Lung (tissue), 12 donors: ENCODE results near the gene RTN4IP1. TPM values are rescaled to one million over a fixed set of nuclear protein-coding genes. Genes with fewer than 3 reads are reported as not detected.

ENCODE experiments used
- ATAC-seq: fragments of 200-7000 bp; cut with Tn5 transposase; one replicate; pipeline ENCODE4 v1.9.1; 2020; ENCODE audit warnings: moderate number of reproducible peaks; ENCODE audit not compliant: insufficient read depth, low FRiP score
- DNase-seq, 3 donors: peaks; one replicate each; pipeline ENCODE4 v3.0.0-alpha.2; 2013 to 2017
- H3K27ac ChIP-seq, 2 donors: one replicate each; pipeline ENCODE4 v1.5.1; 2013; ENCODE audit warnings: mild to moderate bottlenecking in 2 of 2, moderate library complexity in 2 of 2, control low read depth in 1 of 2, inconsistent platforms in 1 of 2, low read depth in 1 of 2, low read length in 1 of 2
- H3K27me3 ChIP-seq, 3 donors: one replicate each; pipeline ENCODE4 v1.5.1; 2013; ENCODE audit warnings: low read length in 2 of 3; ENCODE audit not compliant: control insufficient read depth in 3 of 3, insufficient read depth in 3 of 3
- H3K36me3 ChIP-seq, 4 donors: one replicate each; pipeline ENCODE4 v1.5.1; 2013; ENCODE audit warnings: low read length in 4 of 4, mild to moderate bottlenecking in 1 of 4, moderate library complexity in 1 of 4; ENCODE audit not compliant: control insufficient read depth in 4 of 4, insufficient read depth in 4 of 4
- H3K4me1 ChIP-seq, 5 donors: one replicate each; pipeline ENCODE4 v1.5.1; 2013; ENCODE audit warnings: low read length in 5 of 5, mild to moderate bottlenecking in 2 of 5, moderate library complexity in 1 of 5; ENCODE audit not compliant: control insufficient read depth in 5 of 5, insufficient read depth in 5 of 5
- H3K4me3 ChIP-seq: one replicate; pipeline ENCODE4 v1.5.1; 2013; ENCODE audit warnings: mild to moderate bottlenecking, control low read depth, moderate library complexity
- H3K9ac ChIP-seq, 2 donors: one replicate each; pipeline ENCODE4 v1.5.1; 2013; ENCODE audit warnings: low read length in 2 of 2, control low read depth in 1 of 2; ENCODE audit not compliant: insufficient read depth in 1 of 2
- H3K9me3 ChIP-seq, 4 donors: one replicate each; pipeline ENCODE4 v1.5.1; 2013; ENCODE audit warnings: low read length in 3 of 4, mild to moderate bottlenecking in 1 of 4, moderate library complexity in 1 of 4; ENCODE audit not compliant: control insufficient read depth in 4 of 4, insufficient read depth in 3 of 4
- CTCF ChIP-seq: IDR thresholded peaks from 2 replicates; pipeline ENCODE4 v1.5.1; 2012; ENCODE audit warnings: mild to moderate bottlenecking; ENCODE audit errors: control extremely low read depth, extremely low read depth
- WGBS, 2 donors: extraction: QIAGEN DNeasy Blood & Tissue Kit; methylation state at CpG; one replicate each; pipeline ENCODE4 v1.1.7; 2013; 5-methylcytosine and 5-hydroxymethylcytosine counted together
- polyA plus RNA-seq, 2 donors: library from polyadenylated mRNA; stranded (reverse); fragments of 200-250 nt; gene quantifications; one replicate each; pipeline ENCODE4 v1.2.1, GENCODE V29; 2013
- total RNA-seq, 2 donors: library from RNA; depleted of rRNA in 1 of 2; stranded (reverse); fragments of >200 nt in 1 of 2; gene quantifications; one replicate each; pipeline ENCODE4 v1.2.1, GENCODE V29; 2014 to 2021
- donor health status: control.
- donor health status: control.
- donor health status: Bipolar disorder and iron deficiency.
- donor health status: healthy.
- donor health status: DM: yes; HTN: yes; CAD: no.

The RTN4IP1 gene
- total and polyA plus RNA-seq, 4 donors, result 2.8 to 5.6 (median 4.6) TPM

GRCh38 chr6:106540907-106541306, 88.4 kb downstream of the RTN4IP1 start:
- TF ChIP-seq CTCF, result no peak
- WGBS, 2 donors, result 40 to 67% methylated on average over 6 of the region's 6 CpGs
- H3K27me3 ChIP-seq, result no peaks in the 10 kb centered on the region

GRCh38 chr6:106540432-106540831, 88.9 kb downstream of the RTN4IP1 start:
- no peak overlapping the region for H3K27ac ChIP-seq
- H3K27me3 ChIP-seq, result no peaks in the 10 kb centered on the region
- H3K4me3 ChIP-seq, result no peak overlapping the region
- no peaks in the 10 kb centered on the region for H3K9me3 ChIP-seq
- DNase-seq (no peak), ATAC-seq (no peak)
- peaks cover 0 to 2% (median 0%) of the 10 kb centered on the region in 5 donors for H3K4me1 ChIP-seq
- no peak for TF ChIP-seq CTCF
- no peak overlapping the region for H3K9ac ChIP-seq
- H3K36me3 ChIP-seq, result peaks cover 0 to 5% (median 0%) of the 10 kb centered on the region in 4 donors

More at GRCh38 chr6:106540907-106541306, 88.4 kb downstream of the RTN4IP1 start:
- Histone ChIP-seq H3K4me3 (no peak overlapping the region), H3K27ac (no peak overlapping the region), H3K9me3 (no peaks in the 10 kb centered on the region), H3K4me1 (peaks cover 0 to 2% (median 0%) of the 10 kb centered on the region in 5 donors), H3K36me3 (peaks cover 0 to 5% (median 0%) of the 10 kb centered on the region in 4 donors), H3K9ac (no peak overlapping the region)
- ATAC-seq (no peak), DNase-seq (no peak)

- ATAC-seq (no peak), DNase-seq (no peak)
- peaks cover 0 to 2% (median 0%) of the 10 kb centered on the region in 5 donors for H3K4me1 ChIP-seq
- TF ChIP-seq CTCF, result no peak
- no peaks in the 10 kb centered on the region for H3K9me3 ChIP-seq
- no peak overlapping the region for H3K9ac ChIP-seq
- no peak overlapping the region for H3K27ac ChIP-seq
- H3K36me3 ChIP-seq, result peaks cover 0 to 5% (median 0%) of the 10 kb centered on the region in 4 donors
- H3K27me3 ChIP-seq, result no peaks in the 10 kb centered on the region
- no peak overlapping the region for H3K4me3 ChIP-seq
- 65 to 68% methylated on average over 9 of the region's 9 CpGs for WGBS, 2 donors
Observed at GRCh38 chr6:106539936-106540335, 89.4 kb downstream of the RTN4IP1 start.

GRCh38 chr6:106538145-106538544, 91.2 kb downstream of the RTN4IP1 start:
- H3K27ac ChIP-seq, result no peak overlapping the region
- H3K9ac ChIP-seq, result no peak overlapping the region
- no peaks in the 10 kb centered on the region for H3K27me3 ChIP-seq
- peaks cover 0 to 5% (median 0%) of the 10 kb centered on the region in 4 donors for H3K36me3 ChIP-seq
- WGBS, 2 donors, result 19 to 52% methylated on average over 1 of the region's 1 CpG
- no peak overlapping the region for H3K4me3 ChIP-seq
- TF ChIP-seq CTCF, result no peak
- DNase-seq, result no peak
- H3K4me1 ChIP-seq, result peaks cover 0 to 2% (median 0%) of the 10 kb centered on the region in 5 donors
- ATAC-seq, result no peak
- no peaks in the 10 kb centered on the region for H3K9me3 ChIP-seq
